Measurements from ENCODE around the gene MVB12A.

DNA sequence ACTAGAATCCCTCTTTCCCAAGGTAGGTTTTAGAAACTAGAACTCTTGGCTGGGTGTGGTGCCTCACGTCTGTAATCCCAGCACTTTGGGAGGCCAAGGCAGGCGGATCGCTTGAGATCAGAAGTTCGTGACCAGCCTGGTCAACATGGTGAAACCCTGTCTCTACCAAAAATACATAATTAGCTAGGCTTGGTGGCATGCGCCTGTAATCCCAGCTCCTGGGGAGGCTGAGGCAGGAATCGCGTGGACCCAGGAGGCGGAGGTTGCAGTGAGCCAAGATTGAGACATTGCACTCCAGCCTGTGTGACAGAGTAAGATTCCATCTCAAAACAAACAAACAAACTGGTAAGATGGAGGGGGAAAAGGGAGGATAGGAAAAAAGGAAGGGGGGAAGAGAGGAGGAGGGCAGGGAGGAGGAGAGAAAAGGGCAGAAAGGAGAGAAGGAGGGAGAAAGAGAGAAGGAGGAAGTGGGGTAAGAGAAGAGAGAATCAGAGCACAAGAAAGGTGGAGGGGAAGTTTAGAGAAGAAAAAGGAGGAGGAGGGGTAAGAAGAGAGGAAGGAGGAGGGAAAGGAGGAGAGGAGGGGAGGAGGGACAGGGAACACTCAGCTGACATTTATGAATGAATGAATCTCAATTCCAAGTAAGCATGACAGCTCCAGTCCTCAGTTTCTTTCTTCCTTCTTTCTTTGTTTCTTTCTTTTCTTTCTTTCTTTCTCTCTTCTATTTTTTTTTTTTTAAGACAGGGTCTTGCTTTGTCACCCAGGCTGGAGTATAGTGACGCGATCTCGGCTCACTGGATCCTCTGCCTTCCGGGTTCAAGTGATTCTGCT is 47.8 kb downstream of the MVB12A start:
- TF ChIP-seq POLR2AphosphoS5 (IDR thresholded peaks at IDR 0.05) (no peak), POLR2A (IDR thresholded peaks at IDR 0.05; ENCODE audit: low read depth) (no peak)
- TF ChIP-seq, protein P1, sequence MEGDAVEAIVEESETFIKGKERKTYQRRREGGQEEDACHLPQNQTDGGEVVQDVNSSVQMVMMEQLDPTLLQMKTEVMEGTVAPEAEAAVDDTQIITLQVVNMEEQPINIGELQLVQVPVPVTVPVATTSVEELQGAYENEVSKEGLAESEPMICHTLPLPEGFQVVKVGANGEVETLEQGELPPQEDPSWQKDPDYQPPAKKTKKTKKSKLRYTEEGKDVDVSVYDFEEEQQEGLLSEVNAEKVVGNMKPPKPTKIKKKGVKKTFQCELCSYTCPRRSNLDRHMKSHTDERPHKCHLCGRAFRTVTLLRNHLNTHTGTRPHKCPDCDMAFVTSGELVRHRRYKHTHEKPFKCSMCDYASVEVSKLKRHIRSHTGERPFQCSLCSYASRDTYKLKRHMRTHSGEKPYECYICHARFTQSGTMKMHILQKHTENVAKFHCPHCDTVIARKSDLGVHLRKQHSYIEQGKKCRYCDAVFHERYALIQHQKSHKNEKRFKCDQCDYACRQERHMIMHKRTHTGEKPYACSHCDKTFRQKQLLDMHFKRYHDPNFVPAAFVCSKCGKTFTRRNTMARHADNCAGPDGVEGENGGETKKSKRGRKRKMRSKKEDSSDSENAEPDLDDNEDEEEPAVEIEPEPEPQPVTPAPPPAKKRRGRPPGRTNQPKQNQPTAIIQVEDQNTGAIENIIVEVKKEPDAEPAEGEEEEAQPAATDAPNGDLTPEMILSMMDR (IDR thresholded peaks at IDR 0.05): no peak

Measured in esophagus muscularis mucosa (tissue), 3 donors.